Sigmoid colon (tissue), 3 donors: ENCODE results near the gene CFAP210.

Source experiments
- POLR2A ChIP-seq, 2 donors: fragments of 450-650 bp; IDR thresholded peaks; one replicate each; pipeline ENCODE4 v1.6.1; 2016; ENCODE audit warnings: antibody characterized with exemption in 2 of 2, mild to moderate bottlenecking in 2 of 2, moderate library complexity in 2 of 2
- TF ChIP-seq, protein P1 (sequence below), 4 experiments: fragments of 450-650 bp in 3 of 4; fragments of 200-600 bp in 1 of 4; IDR thresholded peaks; one replicate each; pipeline ENCODE4 v1.5.1; 2016 to 2019; ENCODE audit warnings: antibody characterized with exemption in 4 of 4, mild to moderate bottlenecking in 3 of 4, moderate library complexity in 2 of 4

GRCh38 chr2:169673106-169673505, 21.1 kb downstream of the CFAP210 start:
- TF ChIP-seq, protein P1, sequence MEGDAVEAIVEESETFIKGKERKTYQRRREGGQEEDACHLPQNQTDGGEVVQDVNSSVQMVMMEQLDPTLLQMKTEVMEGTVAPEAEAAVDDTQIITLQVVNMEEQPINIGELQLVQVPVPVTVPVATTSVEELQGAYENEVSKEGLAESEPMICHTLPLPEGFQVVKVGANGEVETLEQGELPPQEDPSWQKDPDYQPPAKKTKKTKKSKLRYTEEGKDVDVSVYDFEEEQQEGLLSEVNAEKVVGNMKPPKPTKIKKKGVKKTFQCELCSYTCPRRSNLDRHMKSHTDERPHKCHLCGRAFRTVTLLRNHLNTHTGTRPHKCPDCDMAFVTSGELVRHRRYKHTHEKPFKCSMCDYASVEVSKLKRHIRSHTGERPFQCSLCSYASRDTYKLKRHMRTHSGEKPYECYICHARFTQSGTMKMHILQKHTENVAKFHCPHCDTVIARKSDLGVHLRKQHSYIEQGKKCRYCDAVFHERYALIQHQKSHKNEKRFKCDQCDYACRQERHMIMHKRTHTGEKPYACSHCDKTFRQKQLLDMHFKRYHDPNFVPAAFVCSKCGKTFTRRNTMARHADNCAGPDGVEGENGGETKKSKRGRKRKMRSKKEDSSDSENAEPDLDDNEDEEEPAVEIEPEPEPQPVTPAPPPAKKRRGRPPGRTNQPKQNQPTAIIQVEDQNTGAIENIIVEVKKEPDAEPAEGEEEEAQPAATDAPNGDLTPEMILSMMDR (IDR thresholded peaks at IDR 0.05), result no peak
- TF ChIP-seq POLR2A (IDR thresholded peaks at IDR 0.05), result no peak
